Panc1 (cell line): ENCODE measurements around the gene CYSTM1. TPM values are rescaled to one million over a fixed set of nuclear protein-coding genes. Genes with fewer than 3 reads are reported as not detected.

Source experiments
- ATAC-seq: fragments of 200-7000 bp; cut with Tn5 transposase; 2 replicates; pipeline ENCODE4 v1.9.1; 2020; ENCODE audit warnings: mild to moderate bottlenecking, moderate library complexity
- BruUV-seq: library from RNA; stranded (reverse); fragments of 400-500 nt; replicated peaks from 2 replicates; lab custom pipeline; 2021; lab: Mats Ljungman, UMichigan
- CTCF ChIA-PET: fragments of 300-600 bp; sonication (Branson Sonifier 250); formaldehyde crosslinking; loops from one replicate; lab custom pipeline; 2022; ENCODE audit warnings: antibody characterized with exemption; lab: Charles Lee
- POLR2A ChIA-PET: fragments of 300-600 bp; sonication (Branson Sonifier 250); formaldehyde crosslinking; loops from one replicate; lab custom pipeline; 2022; ENCODE audit warnings: antibody characterized with exemption; lab: Charles Lee
- DNase-seq: peaks from one replicate; pipeline ENCODE4 v3.0.0-alpha.2; 2010; ENCODE audit warnings: low read depth, low spot score
- H3K27ac ChIP-seq: 2 replicates; pipeline ENCODE4 v1.5.1; 2011; ENCODE audit warnings: mild to moderate bottlenecking, low read length, inconsistent platforms
- H3K27me3 ChIP-seq: fragments of 200-500 bp; sonication (Bioruptor generic); 2 replicates; pipeline ENCODE4 v1.6.0; 2014; ENCODE audit warnings: low read length, inconsistent platforms; ENCODE audit not compliant: control insufficient read depth, insufficient read depth
- H3K36me3 ChIP-seq: fragments of 200-500 bp; sonication (Bioruptor generic); 2 replicates; pipeline ENCODE4 v1.5.1; 2014; ENCODE audit warnings: inconsistent platforms, mild to moderate bottlenecking, low read length, moderate library complexity; ENCODE audit not compliant: control insufficient read depth, insufficient read depth
- H3K4me1 ChIP-seq: 2 replicates; pipeline ENCODE4 v1.5.1; 2011; ENCODE audit warnings: inconsistent platforms, mild to moderate bottlenecking, low read length, moderate library complexity; ENCODE audit not compliant: control insufficient read depth, insufficient read depth
- H3K4me3 ChIP-seq, 2 experiments: 2 replicates each; pipeline ENCODE4 v1.5.1; 2011 to 2012; ENCODE audit warnings: low read depth in 2 of 2, low read length in 2 of 2, mild to moderate bottlenecking in 2 of 2, inconsistent platforms in 1 of 2, moderate library complexity in 1 of 2
- H3K9me3 ChIP-seq: fragments of 200-500 bp; sonication (Bioruptor generic); 2 replicates; pipeline ENCODE4 v1.5.1; 2014; ENCODE audit warnings: low read depth, mild to moderate bottlenecking, inconsistent platforms, low read length, moderate library complexity; ENCODE audit not compliant: control insufficient read depth, insufficient read depth
- POLR2AphosphoS5 ChIP-seq: IDR thresholded peaks from 2 replicates; pipeline ENCODE4 v1.6.1; 2012; ENCODE audit warnings: mild to moderate bottlenecking, low read depth, low read length, moderate library complexity
- in situ Hi-C: cut with HindIII; loops from 2 replicates; pipeline ENCODE4 v1.10.0; 2016; ENCODE audit warnings: low sequenced_read_pairs, low pct_unique_long_range_greater_than_20kb
- intact Hi-C: fragments of 100-400 bp; cut with micrococcal nuclease; formaldehyde crosslinking; loops from one replicate; pipeline ENCODE4 v1.10.0; 2022; ENCODE audit not compliant: unreplicated experiment
- total RNA-seq: library from RNA; stranded (reverse); gene quantifications from one replicate; pipeline ENCODE4 v1.2.1, GENCODE V29; 2021; ENCODE audit not compliant: unreplicated experiment
- TF ChIP-seq, protein P1 (sequence below), 2 experiments: IDR thresholded peaks; 2 replicates each; pipeline ENCODE4 v1.6.1; 2011 to 2012; ENCODE audit warnings: low read depth in 2 of 2, control low read depth in 1 of 2, low read length in 1 of 2, mild to moderate bottlenecking in 1 of 2, moderate library complexity in 1 of 2; ENCODE audit not compliant: insufficient read depth in 1 of 2
- TF ChIP-seq, protein P2 (sequence below): fragments of 450-650 bp; IDR thresholded peaks from 2 replicates; pipeline ENCODE4 v1.5.1; 2017; ENCODE audit warnings: mild to moderate bottlenecking

The CYSTM1 gene
- total RNA-seq, 1 experiment from 2014 or later: 126 TPM

DNA sequence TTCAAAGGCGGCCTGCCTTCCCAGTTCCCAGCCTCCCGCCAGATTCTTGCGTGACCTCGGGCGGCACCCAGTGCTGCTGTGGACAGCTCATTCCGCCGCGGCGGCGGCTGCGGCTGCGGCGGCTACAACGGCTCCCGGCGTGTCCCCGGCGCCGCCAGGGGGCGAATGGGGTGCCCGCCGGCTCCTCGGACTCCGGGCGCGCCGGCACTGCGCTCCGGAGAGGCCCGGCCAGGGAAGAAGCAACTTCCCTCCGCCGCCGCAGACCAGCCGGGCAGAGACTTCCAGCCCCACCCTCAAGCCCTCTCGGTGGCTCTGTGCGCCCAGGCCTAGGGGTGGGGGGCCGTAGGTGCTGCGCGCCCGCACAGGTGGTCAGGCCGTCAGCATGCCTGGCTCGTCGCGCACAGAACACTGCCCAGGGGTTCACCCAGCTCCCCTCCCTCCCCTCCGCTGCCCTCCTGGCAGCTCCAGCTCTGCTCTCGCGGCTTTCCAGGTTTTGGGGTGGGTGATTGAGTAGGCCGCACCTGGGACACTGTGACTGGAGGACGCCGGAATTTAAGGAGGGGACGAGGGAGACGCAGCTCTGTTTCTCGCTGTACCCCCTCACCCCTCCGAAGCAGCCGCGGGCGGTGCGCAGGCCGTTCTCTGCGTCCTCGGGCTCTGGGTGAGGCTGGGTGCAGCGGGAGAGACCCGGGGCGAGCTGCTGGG lies 29.0 kb upstream of the CYSTM1 start:
- no peaks in the 10 kb centered on the region for H3K27me3 ChIP-seq
- ATAC-seq: peak; percentile 78
- no peaks in the 10 kb centered on the region for H3K9me3 ChIP-seq
- DNase-seq: no peak
- H3K36me3 ChIP-seq: no peaks in the 10 kb centered on the region
- ChIA-PET POLR2A (interaction anchor here (0.7 kb wide), 1 partner anchor 108 kb away, joined by 12 read pairs; no protein-coding TSS in a partner anchor), CTCF (interaction anchor here (1.2 kb wide), 1 partner anchor 9 kb away, joined by 3 read pairs; no protein-coding TSS in a partner anchor)
- intact Hi-C loops: no loop called here
- no TSS peak for BruUV-seq
- no peak overlapping the region for H3K27ac ChIP-seq
- H3K4me3 ChIP-seq: peak overlapping the region; percentile 6 to 8; a peak in 2 of 4 replicates
- in situ Hi-C loops: no loop called here
- peaks cover 5% of the 10 kb centered on the region; the same call in 1 of the 2 replicates for H3K4me1 ChIP-seq
- TF ChIP-seq, protein P1, sequence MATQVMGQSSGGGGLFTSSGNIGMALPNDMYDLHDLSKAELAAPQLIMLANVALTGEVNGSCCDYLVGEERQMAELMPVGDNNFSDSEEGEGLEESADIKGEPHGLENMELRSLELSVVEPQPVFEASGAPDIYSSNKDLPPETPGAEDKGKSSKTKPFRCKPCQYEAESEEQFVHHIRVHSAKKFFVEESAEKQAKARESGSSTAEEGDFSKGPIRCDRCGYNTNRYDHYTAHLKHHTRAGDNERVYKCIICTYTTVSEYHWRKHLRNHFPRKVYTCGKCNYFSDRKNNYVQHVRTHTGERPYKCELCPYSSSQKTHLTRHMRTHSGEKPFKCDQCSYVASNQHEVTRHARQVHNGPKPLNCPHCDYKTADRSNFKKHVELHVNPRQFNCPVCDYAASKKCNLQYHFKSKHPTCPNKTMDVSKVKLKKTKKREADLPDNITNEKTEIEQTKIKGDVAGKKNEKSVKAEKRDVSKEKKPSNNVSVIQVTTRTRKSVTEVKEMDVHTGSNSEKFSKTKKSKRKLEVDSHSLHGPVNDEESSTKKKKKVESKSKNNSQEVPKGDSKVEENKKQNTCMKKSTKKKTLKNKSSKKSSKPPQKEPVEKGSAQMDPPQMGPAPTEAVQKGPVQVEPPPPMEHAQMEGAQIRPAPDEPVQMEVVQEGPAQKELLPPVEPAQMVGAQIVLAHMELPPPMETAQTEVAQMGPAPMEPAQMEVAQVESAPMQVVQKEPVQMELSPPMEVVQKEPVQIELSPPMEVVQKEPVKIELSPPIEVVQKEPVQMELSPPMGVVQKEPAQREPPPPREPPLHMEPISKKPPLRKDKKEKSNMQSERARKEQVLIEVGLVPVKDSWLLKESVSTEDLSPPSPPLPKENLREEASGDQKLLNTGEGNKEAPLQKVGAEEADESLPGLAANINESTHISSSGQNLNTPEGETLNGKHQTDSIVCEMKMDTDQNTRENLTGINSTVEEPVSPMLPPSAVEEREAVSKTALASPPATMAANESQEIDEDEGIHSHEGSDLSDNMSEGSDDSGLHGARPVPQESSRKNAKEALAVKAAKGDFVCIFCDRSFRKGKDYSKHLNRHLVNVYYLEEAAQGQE (IDR thresholded peaks at IDR 0.05; ENCODE audit: insufficient read depth in 1 of 2, low read depth in 2 of 2, low read length in 1 of 2): peak; percentile 68 to 73; a peak in 2 of 4 replicates
- TF ChIP-seq POLR2AphosphoS5: no peak
- TF ChIP-seq, protein P2, sequence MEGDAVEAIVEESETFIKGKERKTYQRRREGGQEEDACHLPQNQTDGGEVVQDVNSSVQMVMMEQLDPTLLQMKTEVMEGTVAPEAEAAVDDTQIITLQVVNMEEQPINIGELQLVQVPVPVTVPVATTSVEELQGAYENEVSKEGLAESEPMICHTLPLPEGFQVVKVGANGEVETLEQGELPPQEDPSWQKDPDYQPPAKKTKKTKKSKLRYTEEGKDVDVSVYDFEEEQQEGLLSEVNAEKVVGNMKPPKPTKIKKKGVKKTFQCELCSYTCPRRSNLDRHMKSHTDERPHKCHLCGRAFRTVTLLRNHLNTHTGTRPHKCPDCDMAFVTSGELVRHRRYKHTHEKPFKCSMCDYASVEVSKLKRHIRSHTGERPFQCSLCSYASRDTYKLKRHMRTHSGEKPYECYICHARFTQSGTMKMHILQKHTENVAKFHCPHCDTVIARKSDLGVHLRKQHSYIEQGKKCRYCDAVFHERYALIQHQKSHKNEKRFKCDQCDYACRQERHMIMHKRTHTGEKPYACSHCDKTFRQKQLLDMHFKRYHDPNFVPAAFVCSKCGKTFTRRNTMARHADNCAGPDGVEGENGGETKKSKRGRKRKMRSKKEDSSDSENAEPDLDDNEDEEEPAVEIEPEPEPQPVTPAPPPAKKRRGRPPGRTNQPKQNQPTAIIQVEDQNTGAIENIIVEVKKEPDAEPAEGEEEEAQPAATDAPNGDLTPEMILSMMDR: peak; percentile 80; the same call in 1 of the 2 replicates

DNA sequence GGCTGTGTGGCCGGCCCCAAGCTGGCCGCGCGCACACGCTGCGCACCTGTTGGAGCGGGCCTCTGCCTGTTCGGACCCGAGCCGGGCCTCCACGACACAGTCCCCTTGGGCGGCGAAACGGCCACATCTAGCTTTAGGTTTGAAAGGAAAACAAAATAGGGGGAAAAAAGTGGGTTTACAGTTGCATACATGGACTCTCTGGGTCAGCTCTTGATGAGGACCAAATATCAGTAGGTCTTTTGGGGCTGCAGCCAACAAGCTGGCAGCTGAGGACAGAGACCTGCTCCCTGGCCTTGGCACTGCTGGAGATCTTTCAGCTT lies 28.5 kb upstream of the CYSTM1 start:
- no peaks in the 10 kb centered on the region for H3K9me3 ChIP-seq

More for the DNA sequence above, 28.5 kb upstream of the CYSTM1 start:
- no peak overlapping the region for H3K4me3 ChIP-seq
- ChIA-PET CTCF (no interaction called here), POLR2A (interaction anchor here (0.7 kb wide), 1 partner anchor 108 kb away, joined by 12 read pairs; no protein-coding TSS in a partner anchor)
- ATAC-seq (no peak), DNase-seq (no peak)
- no peak overlapping the region for H3K27ac ChIP-seq
- in situ Hi-C loops (no loop called here), intact Hi-C loops (no loop called here)
- peaks cover 5% of the 10 kb centered on the region; the same call in 1 of the 2 replicates for H3K4me1 ChIP-seq
- BruUV-seq: no TSS peak
- no peaks in the 10 kb centered on the region for H3K36me3 ChIP-seq
- TF ChIP-seq, protein P1 (IDR thresholded peaks at IDR 0.05; ENCODE audit: insufficient read depth in 1 of 2, low read depth in 2 of 2, low read length in 1 of 2): no peak
- no peaks in the 10 kb centered on the region for H3K27me3 ChIP-seq
